GM19240 (cell line): ENCODE data around the gene ST3GAL2.

Experiments used
- DNase-seq: peaks from one replicate; pipeline ENCODE4 v3.0.0; 2011; ENCODE audit warnings: low spot score; ENCODE audit not compliant: insufficient read length

The ST3GAL2 gene

GRCh38 chr16:70437582-70438557, 1.0 kb downstream of the ST3GAL2 start:
- no peak for DNase-seq

GRCh38 chr16:70437017-70437581, 1.8 kb downstream of the ST3GAL2 start:
- no peak for DNase-seq

GRCh38 chr16:70434484-70435260, 4.2 kb downstream of the ST3GAL2 start:
- DNase-seq = no peak

GRCh38 chr16:70433458-70434103, 5.3 kb downstream of the ST3GAL2 start:
- no peak for DNase-seq

GRCh38 chr16:70432723-70433457, 6.0 kb downstream of the ST3GAL2 start:
- no peak for DNase-seq

- no peak for DNase-seq
Observed at GRCh38 chr16:70432356-70432722, 6.6 kb downstream of the ST3GAL2 start.

- no peak for DNase-seq
Observed at GRCh38 chr16:70430667-70431536, 8.0 kb downstream of the ST3GAL2 start.

- no peak for DNase-seq
Observed at GRCh38 chr16:70429888-70430666, 8.8 kb downstream of the ST3GAL2 start.

GRCh38 chr16:70428178-70428998, 10.5 kb downstream of the ST3GAL2 start:
- no peak for DNase-seq

- DNase-seq = no peak
Observed at GRCh38 chr16:70427786-70428177, 11.1 kb downstream of the ST3GAL2 start.

- no peak for DNase-seq
Observed at GRCh38 chr16:70422543-70422942, 16.4 kb downstream of the ST3GAL2 start.

- DNase-seq = no peak
Observed at GRCh38 chr16:70421473-70422311, 17.2 kb downstream of the ST3GAL2 start.

GRCh38 chr16:70421014-70421413, 17.9 kb downstream of the ST3GAL2 start:
- no peak for DNase-seq

- DNase-seq = no peak
Observed at GRCh38 chr16:70419384-70420327, 19.2 kb downstream of the ST3GAL2 start.

GRCh38 chr16:70418993-70419318, 19.9 kb downstream of the ST3GAL2 start:
- no peak for DNase-seq

GRCh38 chr16:70418274-70418992, 20.5 kb downstream of the ST3GAL2 start:
- DNase-seq = no peak
